HepG2 (cell line): Measurements from ENCODE around the gene USP35. TPM values are rescaled to one million over a fixed set of nuclear protein-coding genes. Genes with fewer than 3 reads are reported as not detected.

Experiments
- HMG20A ChIP-seq: IDR thresholded peaks from 2 replicates; pipeline ENCODE4 v1.6.1; 2016; ENCODE audit warnings: borderline replicate concordance
- HOXD1 ChIP-seq: sonication (generic); formaldehyde crosslinking; IDR thresholded peaks from 2 replicates; pipeline ENCODE4 v1.5.0; 2020; ENCODE audit warnings: missing genetic modification reagents
- JUN ChIP-seq: sonication (generic); formaldehyde crosslinking; IDR thresholded peaks from 2 replicates; pipeline ENCODE4 v1.4.0; 2020; ENCODE audit warnings: mild to moderate bottlenecking, missing genetic modification reagents
- MAF1 ChIP-seq: sonication (generic); formaldehyde crosslinking; IDR thresholded peaks from 2 replicates; pipeline ENCODE4 v1.5.0; 2020; ENCODE audit warnings: missing genetic modification reagents, borderline replicate concordance
- NR1H2 ChIP-seq: sonication (generic); formaldehyde crosslinking; IDR thresholded peaks from 2 replicates; pipeline ENCODE4 v1.8.1; 2022; ENCODE audit warnings: low read depth, missing genetic modification reagents, borderline replicate concordance
- NR2F6 ChIP-seq, 2 experiments: IDR thresholded peaks; 2 replicates each; pipeline ENCODE4 v1.6.1; 2016; ENCODE audit warnings: antibody characterized with exemption in 1 of 2, mild to moderate bottlenecking in 1 of 2
- PRPF4 ChIP-seq: fragments of 200-400 bp; formaldehyde crosslinking; IDR thresholded peaks from 2 replicates; pipeline ENCODE4 v1.6.1; 2016; ENCODE audit warnings: low read length, low read depth; ENCODE audit not compliant: poor library complexity, severe bottlenecking
- RFX5 ChIP-seq: IDR thresholded peaks from 2 replicates; pipeline ENCODE4 v1.6.1; 2011; ENCODE audit warnings: low read depth, low read length, improper control_type of control experiment
- SCMH1 ChIP-seq: sonication (generic); formaldehyde crosslinking; IDR thresholded peaks from 2 replicates; pipeline ENCODE4 v1.9.0; 2021; ENCODE audit warnings: missing genetic modification reagents, mild to moderate bottlenecking, borderline replicate concordance
- TEAD2 ChIP-seq: sonication (generic); formaldehyde crosslinking; IDR thresholded peaks from 2 replicates; pipeline ENCODE4 v1.9.0; 2021; ENCODE audit warnings: missing genetic modification reagents
- TOE1 ChIP-seq: sonication (generic); formaldehyde crosslinking; IDR thresholded peaks from 2 replicates; pipeline ENCODE4 v1.4.0; 2020; ENCODE audit warnings: mild to moderate bottlenecking, missing genetic modification reagents
- ZMYM4 ChIP-seq: sonication (generic); formaldehyde crosslinking; IDR thresholded peaks from 2 replicates; pipeline ENCODE4 v1.8.1; 2023; ENCODE audit warnings: mild to moderate bottlenecking, missing genetic modification reagents
- ZNF34 ChIP-seq: sonication (generic); formaldehyde crosslinking; IDR thresholded peaks from 2 replicates; pipeline ENCODE4 v1.4.0; 2020; ENCODE audit warnings: mild to moderate bottlenecking, missing genetic modification reagents, borderline replicate concordance
- ZNF567 ChIP-seq: sonication (generic); formaldehyde crosslinking; IDR thresholded peaks from 2 replicates; pipeline ENCODE4 v1.8.1; 2023; ENCODE audit warnings: mild to moderate bottlenecking, missing genetic modification reagents, borderline replicate concordance
- ZNF883 ChIP-seq: sonication (generic); formaldehyde crosslinking; IDR thresholded peaks from 2 replicates; pipeline ENCODE4 v1.5.1; 2020; ENCODE audit warnings: mild to moderate bottlenecking, missing genetic modification reagents; ENCODE audit errors: not compliant biosample characterization
- polyA plus RNA-seq, 8 experiments: library from polyadenylated mRNA; depleted of rRNA in 3 of 8; stranded (reverse) in 7 of 8; unstranded in 1 of 8; fragments of >200 nt; fragmentation: Illumina TruSeq in 4 of 8; extraction: Trizol in 4 of 8; gene quantifications; 2 replicates each; pipeline versions ENCODE4 v1.2.1 to v1.2.3, GENCODE V29; 2011 to 2016; ENCODE audit warnings: low read depth in 4 of 8, missing spikeins in 1 of 8, mixed read lengths in 1 of 8; ENCODE audit not compliant: insufficient read depth in 1 of 8
- total RNA-seq, 5 experiments: library from RNA; depleted of rRNA; stranded (reverse); fragments of >200 nt; fragmentation: Illumina TruSeq; extraction: Trizol; gene quantifications; 2 replicates each; pipeline ENCODE4 v1.2.3, GENCODE V29; 2016; ENCODE audit warnings: low read depth in 1 of 5
- TF ChIP-seq, protein P1 (sequence below): sonication (generic); formaldehyde crosslinking; IDR thresholded peaks from 2 replicates; pipeline ENCODE4 v1.5.1; 2020; ENCODE audit warnings: mild to moderate bottlenecking, missing genetic modification reagents, moderate library complexity
- TF ChIP-seq, protein P2 (sequence below): fragments of 450-650 bp; IDR thresholded peaks from 2 replicates; pipeline ENCODE4 v1.6.1; 2016
- TF ChIP-seq, protein P3 (sequence below): sonication (generic); formaldehyde crosslinking; IDR thresholded peaks from 2 replicates; pipeline ENCODE4 v1.9.0; 2021; ENCODE audit warnings: missing genetic modification reagents, borderline replicate concordance
- TF ChIP-seq, protein P4 (sequence below): sonication (generic); formaldehyde crosslinking; IDR thresholded peaks from 2 replicates; pipeline ENCODE4 v1.4.0; 2020; ENCODE audit warnings: mild to moderate bottlenecking, missing genetic modification reagents

USP35 gene
- total and polyA plus RNA-seq, 2 of the 13 experiments (the other 11 are each of a cell fraction or from before 2014, with no cell fraction given), result 4.6 to 7.7 TPM

DNA sequence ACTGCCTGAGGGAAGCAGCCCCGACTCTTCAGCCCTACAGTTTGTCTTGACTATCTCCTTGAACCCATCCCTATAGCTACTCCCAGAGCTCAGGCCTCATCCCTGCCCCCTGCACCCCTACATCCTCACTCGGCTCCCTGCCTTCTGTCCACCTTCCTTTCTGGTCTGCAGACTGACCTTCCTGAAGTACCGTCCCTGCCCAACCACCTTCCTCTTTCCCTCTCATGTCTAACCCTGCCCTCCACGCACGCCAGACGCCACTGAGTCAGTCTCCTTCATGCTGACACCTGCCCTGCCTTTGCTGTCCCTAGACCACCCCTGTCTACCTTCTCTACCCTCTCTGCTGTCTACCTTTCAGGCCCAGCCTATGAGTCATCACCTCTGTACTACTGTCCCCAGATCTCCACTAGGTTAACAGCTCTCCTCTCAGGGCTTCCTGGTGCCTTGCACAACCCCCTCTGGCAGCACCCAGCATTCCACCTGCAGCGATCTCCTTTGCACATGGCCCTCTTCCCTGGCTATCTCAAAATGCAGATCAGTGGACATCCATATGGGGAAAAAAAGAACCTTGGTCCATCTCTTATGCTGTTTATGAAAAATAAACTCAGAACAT, 9.2 kb upstream of the USP35 start (continued):
- TF ChIP-seq ZNF567 (CRISPR knock-in tag) (no peak), ZMYM4 (CRISPR knock-in tag) (no peak), MAF1 (CRISPR knock-in tag) (no peak), RFX5 (no peak), ZNF883 (CRISPR knock-in tag) (no peak), HMG20A (CRISPR knock-in tag) (no peak), TEAD2 (CRISPR knock-in tag) (no peak), ZNF34 (CRISPR knock-in tag) (no peak), NR1H2 (CRISPR knock-in tag) (no peak), SCMH1 (CRISPR knock-in tag) (no peak), TOE1 (CRISPR knock-in tag) (no peak), PRPF4 (no peak), NR2F6 (IDR thresholded peaks at IDR 0.05) (no peak), NR2F6 (CRISPR knock-in tag; IDR thresholded peaks at IDR 0.05) (no peak), HOXD1 (CRISPR knock-in tag) (no peak), JUN (0 out of 2 replicates have a peak, but pooled peaks have one; percentile 43)
- TF ChIP-seq, protein P1, sequence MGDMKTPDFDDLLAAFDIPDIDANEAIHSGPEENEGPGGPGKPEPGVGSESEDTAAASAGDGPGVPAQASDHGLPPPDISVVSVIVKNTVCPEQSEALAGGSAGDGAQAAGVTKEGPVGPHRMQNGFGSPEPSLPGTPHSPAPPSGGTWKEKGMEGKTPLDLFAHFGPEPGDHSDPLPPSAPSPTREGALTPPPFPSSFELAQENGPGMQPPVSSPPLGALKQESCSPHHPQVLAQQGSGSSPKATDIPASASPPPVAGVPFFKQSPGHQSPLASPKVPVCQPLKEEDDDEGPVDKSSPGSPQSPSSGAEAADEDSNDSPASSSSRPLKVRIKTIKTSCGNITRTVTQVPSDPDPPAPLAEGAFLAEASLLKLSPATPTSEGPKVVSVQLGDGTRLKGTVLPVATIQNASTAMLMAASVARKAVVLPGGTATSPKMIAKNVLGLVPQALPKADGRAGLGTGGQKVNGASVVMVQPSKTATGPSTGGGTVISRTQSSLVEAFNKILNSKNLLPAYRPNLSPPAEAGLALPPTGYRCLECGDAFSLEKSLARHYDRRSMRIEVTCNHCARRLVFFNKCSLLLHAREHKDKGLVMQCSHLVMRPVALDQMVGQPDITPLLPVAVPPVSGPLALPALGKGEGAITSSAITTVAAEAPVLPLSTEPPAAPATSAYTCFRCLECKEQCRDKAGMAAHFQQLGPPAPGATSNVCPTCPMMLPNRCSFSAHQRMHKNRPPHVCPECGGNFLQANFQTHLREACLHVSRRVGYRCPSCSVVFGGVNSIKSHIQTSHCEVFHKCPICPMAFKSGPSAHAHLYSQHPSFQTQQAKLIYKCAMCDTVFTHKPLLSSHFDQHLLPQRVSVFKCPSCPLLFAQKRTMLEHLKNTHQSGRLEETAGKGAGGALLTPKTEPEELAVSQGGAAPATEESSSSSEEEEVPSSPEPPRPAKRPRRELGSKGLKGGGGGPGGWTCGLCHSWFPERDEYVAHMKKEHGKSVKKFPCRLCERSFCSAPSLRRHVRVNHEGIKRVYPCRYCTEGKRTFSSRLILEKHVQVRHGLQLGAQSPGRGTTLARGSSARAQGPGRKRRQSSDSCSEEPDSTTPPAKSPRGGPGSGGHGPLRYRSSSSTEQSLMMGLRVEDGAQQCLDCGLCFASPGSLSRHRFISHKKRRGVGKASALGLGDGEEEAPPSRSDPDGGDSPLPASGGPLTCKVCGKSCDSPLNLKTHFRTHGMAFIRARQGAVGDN (CRISPR knock-in tag), result peak; percentile 38
- TF ChIP-seq, protein P2, sequence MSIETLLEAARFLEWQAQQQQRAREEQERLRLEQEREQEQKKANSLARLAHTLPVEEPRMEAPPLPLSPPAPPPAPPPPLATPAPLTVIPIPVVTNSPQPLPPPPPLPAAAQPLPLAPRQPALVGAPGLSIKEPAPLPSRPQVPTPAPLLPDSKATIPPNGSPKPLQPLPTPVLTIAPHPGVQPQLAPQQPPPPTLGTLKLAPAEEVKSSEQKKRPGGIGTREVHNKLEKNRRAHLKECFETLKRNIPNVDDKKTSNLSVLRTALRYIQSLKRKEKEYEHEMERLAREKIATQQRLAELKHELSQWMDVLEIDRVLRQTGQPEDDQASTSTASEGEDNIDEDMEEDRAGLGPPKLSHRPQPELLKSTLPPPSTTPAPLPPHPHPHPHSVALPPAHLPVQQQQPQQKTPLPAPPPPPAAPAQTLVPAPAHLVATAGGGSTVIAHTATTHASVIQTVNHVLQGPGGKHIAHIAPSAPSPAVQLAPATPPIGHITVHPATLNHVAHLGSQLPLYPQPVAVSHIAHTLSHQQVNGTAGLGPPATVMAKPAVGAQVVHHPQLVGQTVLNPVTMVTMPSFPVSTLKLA, result 0 out of 2 replicates have a peak, but pooled peaks have one; percentile 2
- TF ChIP-seq, protein P3, sequence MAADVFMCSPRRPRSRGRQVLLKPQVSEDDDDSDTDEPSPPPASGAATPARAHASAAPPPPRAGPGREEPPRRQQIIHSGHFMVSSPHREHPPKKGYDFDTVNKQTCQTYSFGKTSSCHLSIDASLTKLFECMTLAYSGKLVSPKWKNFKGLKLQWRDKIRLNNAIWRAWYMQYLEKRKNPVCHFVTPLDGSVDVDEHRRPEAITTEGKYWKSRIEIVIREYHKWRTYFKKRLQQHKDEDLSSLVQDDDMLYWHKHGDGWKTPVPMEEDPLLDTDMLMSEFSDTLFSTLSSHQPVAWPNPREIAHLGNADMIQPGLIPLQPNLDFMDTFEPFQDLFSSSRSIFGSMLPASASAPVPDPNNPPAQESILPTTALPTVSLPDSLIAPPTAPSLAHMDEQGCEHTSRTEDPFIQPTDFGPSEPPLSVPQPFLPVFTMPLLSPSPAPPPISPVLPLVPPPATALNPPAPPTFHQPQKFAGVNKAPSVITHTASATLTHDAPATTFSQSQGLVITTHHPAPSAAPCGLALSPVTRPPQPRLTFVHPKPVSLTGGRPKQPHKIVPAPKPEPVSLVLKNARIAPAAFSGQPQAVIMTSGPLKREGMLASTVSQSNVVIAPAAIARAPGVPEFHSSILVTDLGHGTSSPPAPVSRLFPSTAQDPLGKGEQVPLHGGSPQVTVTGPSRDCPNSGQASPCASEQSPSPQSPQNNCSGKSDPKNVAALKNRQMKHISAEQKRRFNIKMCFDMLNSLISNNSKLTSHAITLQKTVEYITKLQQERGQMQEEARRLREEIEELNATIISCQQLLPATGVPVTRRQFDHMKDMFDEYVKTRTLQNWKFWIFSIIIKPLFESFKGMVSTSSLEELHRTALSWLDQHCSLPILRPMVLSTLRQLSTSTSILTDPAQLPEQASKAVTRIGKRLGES (CRISPR knock-in tag), result no peak
- TF ChIP-seq, protein P4, sequence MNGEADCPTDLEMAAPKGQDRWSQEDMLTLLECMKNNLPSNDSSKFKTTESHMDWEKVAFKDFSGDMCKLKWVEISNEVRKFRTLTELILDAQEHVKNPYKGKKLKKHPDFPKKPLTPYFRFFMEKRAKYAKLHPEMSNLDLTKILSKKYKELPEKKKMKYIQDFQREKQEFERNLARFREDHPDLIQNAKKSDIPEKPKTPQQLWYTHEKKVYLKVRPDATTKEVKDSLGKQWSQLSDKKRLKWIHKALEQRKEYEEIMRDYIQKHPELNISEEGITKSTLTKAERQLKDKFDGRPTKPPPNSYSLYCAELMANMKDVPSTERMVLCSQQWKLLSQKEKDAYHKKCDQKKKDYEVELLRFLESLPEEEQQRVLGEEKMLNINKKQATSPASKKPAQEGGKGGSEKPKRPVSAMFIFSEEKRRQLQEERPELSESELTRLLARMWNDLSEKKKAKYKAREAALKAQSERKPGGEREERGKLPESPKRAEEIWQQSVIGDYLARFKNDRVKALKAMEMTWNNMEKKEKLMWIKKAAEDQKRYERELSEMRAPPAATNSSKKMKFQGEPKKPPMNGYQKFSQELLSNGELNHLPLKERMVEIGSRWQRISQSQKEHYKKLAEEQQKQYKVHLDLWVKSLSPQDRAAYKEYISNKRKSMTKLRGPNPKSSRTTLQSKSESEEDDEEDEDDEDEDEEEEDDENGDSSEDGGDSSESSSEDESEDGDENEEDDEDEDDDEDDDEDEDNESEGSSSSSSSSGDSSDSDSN (CRISPR knock-in tag), result no peak
